Spleen (tissue), 11 donors: ENCODE data around the gene SUPT16H. TPM values are rescaled to one million over a fixed set of nuclear protein-coding genes. Genes with fewer than 3 reads are reported as not detected.
A peak's percentile ranks its signal among the peaks of the same experiment; 100 is the strongest.

Experiments
- DNase-seq: peaks from one replicate; pipeline ENCODE4 v3.0.0-alpha.2; 2020
- H3K27ac ChIP-seq, 8 donors: fragments of 200-600 bp; sonication (generic) in 7 of 8; 1 replicate in 4 of 8; 2 replicates in 4 of 8; pipeline versions ENCODE4 v1.5.0 to v1.8.0; 2016 to 2021; ENCODE audit warnings: inconsistent platforms in 4 of 8, mild to moderate bottlenecking in 4 of 8, moderate library complexity in 1 of 8
- H3K27me3 ChIP-seq, 7 donors: fragments of 200-600 bp; sonication (generic) in 6 of 7; replicated peaks in 1 of 7; 1 replicate in 4 of 7; 2 replicates in 3 of 7; pipeline versions ENCODE4 v1.5.0 to v1.8.0; 2016 to 2021; ENCODE audit warnings: inconsistent platforms in 3 of 7, mild to moderate bottlenecking in 1 of 7
- H3K36me3 ChIP-seq, 6 donors: fragments of 200-600 bp; sonication (generic) in 5 of 6; 1 replicate in 4 of 6; 2 replicates in 2 of 6; pipeline versions ENCODE4 v1.5.0 to v1.8.0; 2016 to 2021; ENCODE audit warnings: inconsistent platforms in 2 of 6
- H3K4me1 ChIP-seq, 6 donors: fragments of 200-600 bp; sonication (generic) in 5 of 6; 1 replicate in 3 of 6; 2 replicates in 3 of 6; pipeline versions ENCODE4 v1.5.0 to v1.8.0; 2016 to 2021; ENCODE audit warnings: inconsistent platforms in 3 of 6
- H3K4me3 ChIP-seq, 8 donors: fragments of 200-600 bp; sonication (generic) in 7 of 8; 1 replicate in 4 of 8; 2 replicates in 4 of 8; pipeline versions ENCODE4 v1.5.0 to v1.8.0; 2016 to 2021; ENCODE audit warnings: inconsistent platforms in 4 of 8, mild to moderate bottlenecking in 4 of 8, moderate library complexity in 2 of 8
- H3K9me3 ChIP-seq, 8 donors: fragments of 200-600 bp; sonication (generic) in 7 of 8; 1 replicate in 4 of 8; 2 replicates in 4 of 8; pipeline versions ENCODE4 v1.5.0 to v1.8.0; 2016 to 2021; ENCODE audit warnings: inconsistent platforms in 4 of 8
- CTCF ChIP-seq, 11 experiments: fragments of 200-600 bp in 7 of 11; fragments of 450-650 bp in 4 of 11; sonication (generic) in 4 of 11; IDR thresholded peaks in 8 of 11; conservative IDR thresholded peaks in 3 of 11; 1 replicate in 7 of 11; 2 replicates in 4 of 11; pipeline versions ENCODE4 v1.4.0 to v1.8.0; 2016 to 2021; ENCODE audit warnings: antibody characterized with exemption in 11 of 11, inconsistent platforms in 4 of 11, mild to moderate bottlenecking in 1 of 11
- POLR2A ChIP-seq, 3 donors: fragments of 450-650 bp; IDR thresholded peaks; one replicate each; pipeline ENCODE4 v1.5.1; 2017; ENCODE audit warnings: antibody characterized with exemption in 3 of 3, mild to moderate bottlenecking in 1 of 3
- POLR2AphosphoS5 ChIP-seq, 3 donors: sonication (generic); formaldehyde crosslinking; IDR thresholded peaks; one replicate each; pipeline ENCODE4 v1.5.1; 2017; ENCODE audit warnings: antibody characterized with exemption in 3 of 3
- WGBS, 5 donors: extraction: QIAGEN DNeasy Blood & Tissue Kit in 3 of 5; methylation state at CpG; one replicate each; pipeline versions ENCODE4 v1.1.5 to v1.1.7; 2013 to 2018; 5-methylcytosine and 5-hydroxymethylcytosine counted together
- intact Hi-C: fragments of 100-400 bp; cut with DNase I; formaldehyde crosslinking; loops from one replicate; pipeline ENCODE4 v1.15.0; 2023; ENCODE audit warnings: low total_unique reads
- polyA plus RNA-seq, 3 donors: library from polyadenylated mRNA; stranded (reverse); fragments of 200-250 nt; gene quantifications; one replicate each; pipeline ENCODE4 v1.2.1, GENCODE V29; 2013
- total RNA-seq, 7 donors: library from RNA; depleted of rRNA in 3 of 7; stranded (reverse); fragments of >200 nt in 3 of 7; fragmentation: NEBNext Ultra II Directional in 4 of 7; extraction: Animal tissue kit (Norgen Biotek cat#: 25700) in 4 of 7; gene quantifications; one replicate each; pipeline versions ENCODE4 v1.1.0 to v1.2.1, GENCODE V29; 2016 to 2021
- donor health status: healthy with polysubstance abuse.
- donor health status: DM: no; HTN: no; CAD: no; lungs with moderate emphysema.
- donor health status: DM: no; HTN: no; CAD: no.
- donor health status: Bipolar disorder and iron deficiency.
- donor health status: healthy.
- donor health status: DM: no; HTN: no; CAD: no.
- donor health status: DM: yes; HTN: yes; CAD: no.

The SUPT16H gene
- total and polyA plus RNA-seq, 10 donors: 41.3 to 65.3 (median 55.9) TPM

GRCh38 chr14:21309956-21310355 lies 73.9 kb downstream of the SUPT16H start:
- H3K9me3 ChIP-seq: no peaks in the 10 kb centered on the region
- no peak overlapping the region for H3K27ac ChIP-seq
- intact Hi-C loops: no loop called here
- no peak for DNase-seq
- peaks cover 0 to 3% (median 0%) of the 10 kb centered on the region in 7 donors for H3K27me3 ChIP-seq
- no peak overlapping the region for H3K4me3 ChIP-seq
- no peak for TF ChIP-seq POLR2A (IDR thresholded peaks at IDR 0.05)
- no peak for TF ChIP-seq POLR2AphosphoS5 (IDR thresholded peaks at IDR 0.05)
- TF ChIP-seq CTCF (IDR thresholded peaks at IDR 0.05 in 8 of 11, conservative IDR thresholded peaks at IDR 0.05 in 3 of 11): no peak
- H3K36me3 ChIP-seq: no peaks in the 10 kb centered on the region
- H3K4me1 ChIP-seq: peaks cover 4 to 21% (median 17%) of the 10 kb centered on the region in 6 donors
- WGBS, 5 donors: 96 to 100% (median 98%) methylated on average over 1 to 3 of the region's 3 CpGs

- Histone ChIP-seq H3K9me3 (no peaks in the 10 kb centered on the region), H3K36me3 (no peaks in the 10 kb centered on the region), H3K4me3 (peak overlapping the region in 7 of 8 donors; percentile 13 to 64 (median 32)), H3K27ac (peak overlapping the region in 7 of 8 donors; percentile 30 to 81 (median 72)), H3K27me3 (peaks cover 0 to 3% (median 0%) of the 10 kb centered on the region in 7 donors), H3K4me1 (peaks cover 4 to 21% (median 17%) of the 10 kb centered on the region in 6 donors)
- DNase-seq: no peak
- no peak for TF ChIP-seq POLR2A (IDR thresholded peaks at IDR 0.05)
- TF ChIP-seq POLR2AphosphoS5 (IDR thresholded peaks at IDR 0.05): no peak
- TF ChIP-seq CTCF (IDR thresholded peaks at IDR 0.05 in 8 of 11, conservative IDR thresholded peaks at IDR 0.05 in 3 of 11): no peak
- 72 to 89% (median 85%) methylated on average over 8 of the region's 8 CpGs for WGBS, 5 donors
- intact Hi-C loops: no loop called here
These were observed 74.6 kb downstream of the SUPT16H start for GRCh38 chr14:21309238-21309636.

- intact Hi-C loops: no loop called here
- TF ChIP-seq POLR2A (IDR thresholded peaks at IDR 0.05) (no peak), CTCF (IDR thresholded peaks at IDR 0.05 in 8 of 11, conservative IDR thresholded peaks at IDR 0.05 in 3 of 11) (peak in 1 of 11 experiments; percentile 14), POLR2AphosphoS5 (IDR thresholded peaks at IDR 0.05) (peak in 2 of 3 donors; percentile 16 to 85)
- Histone ChIP-seq H3K4me1 (peaks cover 4 to 21% (median 17%) of the 10 kb centered on the region in 6 donors), H3K9me3 (no peaks in the 10 kb centered on the region), H3K27ac (peak overlapping the region in 7 of 8 donors; percentile 56 to 81 (median 72)), H3K36me3 (no peaks in the 10 kb centered on the region), H3K27me3 (peaks cover 0 to 3% (median 0%) of the 10 kb centered on the region in 7 donors), H3K4me3 (peak overlapping the region; percentile 7 to 64 (median 30))
- WGBS, 5 donors: 4 to 9% (median 7%) methylated on average over 16 of the region's 16 CpGs
- DNase-seq: peak; percentile 89
These were observed 75.2 kb downstream of the SUPT16H start for GRCh38 chr14:21308479-21309237.

GRCh38 chr14:21308132-21308478 lies 75.7 kb downstream of the SUPT16H start:
- H3K27ac ChIP-seq: peak overlapping the region in 7 of 8 donors; percentile 56 to 81 (median 72)
- no peak for DNase-seq
- H3K36me3 ChIP-seq: no peaks in the 10 kb centered on the region
- H3K9me3 ChIP-seq: no peaks in the 10 kb centered on the region
- intact Hi-C loops: no loop called here
- peak overlapping the region in 7 of 8 donors; percentile 7 to 64 (median 32) for H3K4me3 ChIP-seq
- TF ChIP-seq CTCF (IDR thresholded peaks at IDR 0.05 in 8 of 11, conservative IDR thresholded peaks at IDR 0.05 in 3 of 11) (no peak), POLR2A (IDR thresholded peaks at IDR 0.05) (no peak)
- H3K4me1 ChIP-seq: peaks cover 4 to 21% (median 17%) of the 10 kb centered on the region in 6 donors
- no peaks in the 10 kb centered on the region for H3K27me3 ChIP-seq
